Activated CD8-positive, alpha-beta memory T cell treated with anti-CD3 and anti-CD28 coated beads, Interleukin-2, amount 10 ng/mL, durations not matched to agents 7 days and 5 days (primary cell): ENCODE data around the gene PDE6C. TPM values are rescaled to one million over a fixed set of nuclear protein-coding genes. Genes with fewer than 3 reads are reported as not detected.
"Not testable (repeated sequence)": the region's sequence is repeated elsewhere in the genome, so short reads cannot be mapped to it uniquely, and the experiment has no call there.

Source experiments
- ATAC-seq: fragments of 150-1000 bp; cut with Tn5 transposase; one replicate; pipeline ENCODE4 v1.10.0; 2021; ENCODE audit warnings: moderate library complexity
- CTCF ChIA-PET: fragments of 350-600 bp; sonication (Branson Sonifier 250); formaldehyde crosslinking; loops from one replicate; lab custom pipeline; 2021; ENCODE audit warnings: antibody characterized with exemption; lab: Charles Lee
- DNase-seq: peaks from one replicate; pipeline ENCODE4 v3.0.0-alpha.2; 2020
- H3K27ac Mint-ChIP-seq: one replicate; pipeline ENCODE4 v1.8.0; 2021; ENCODE audit warnings: mild to moderate bottlenecking, mixed read lengths
- H3K27me3 Mint-ChIP-seq: one replicate; pipeline ENCODE4 v1.8.0; 2021; ENCODE audit warnings: mixed read lengths
- H3K36me3 Mint-ChIP-seq: one replicate; pipeline ENCODE4 v1.8.0; 2021; ENCODE audit warnings: mild to moderate bottlenecking, mixed read lengths
- H3K4me1 Mint-ChIP-seq: one replicate; pipeline ENCODE4 v1.8.0; 2021; ENCODE audit warnings: mixed read lengths
- H3K4me3 Mint-ChIP-seq: one replicate; pipeline ENCODE4 v1.8.0; 2021; ENCODE audit warnings: mild to moderate bottlenecking, moderate library complexity, mixed read lengths
- H3K9me3 Mint-ChIP-seq: one replicate; pipeline ENCODE4 v1.8.0; 2022; ENCODE audit warnings: low read depth, mixed read lengths
- total RNA-seq, 2 experiments: library from RNA; stranded (reverse); gene quantifications; one replicate each; pipeline ENCODE4 v1.2.3, GENCODE V29; 2021

Gene PDE6C
- total RNA-seq, 2 experiments from 2014 or later = not detected

DNA sequence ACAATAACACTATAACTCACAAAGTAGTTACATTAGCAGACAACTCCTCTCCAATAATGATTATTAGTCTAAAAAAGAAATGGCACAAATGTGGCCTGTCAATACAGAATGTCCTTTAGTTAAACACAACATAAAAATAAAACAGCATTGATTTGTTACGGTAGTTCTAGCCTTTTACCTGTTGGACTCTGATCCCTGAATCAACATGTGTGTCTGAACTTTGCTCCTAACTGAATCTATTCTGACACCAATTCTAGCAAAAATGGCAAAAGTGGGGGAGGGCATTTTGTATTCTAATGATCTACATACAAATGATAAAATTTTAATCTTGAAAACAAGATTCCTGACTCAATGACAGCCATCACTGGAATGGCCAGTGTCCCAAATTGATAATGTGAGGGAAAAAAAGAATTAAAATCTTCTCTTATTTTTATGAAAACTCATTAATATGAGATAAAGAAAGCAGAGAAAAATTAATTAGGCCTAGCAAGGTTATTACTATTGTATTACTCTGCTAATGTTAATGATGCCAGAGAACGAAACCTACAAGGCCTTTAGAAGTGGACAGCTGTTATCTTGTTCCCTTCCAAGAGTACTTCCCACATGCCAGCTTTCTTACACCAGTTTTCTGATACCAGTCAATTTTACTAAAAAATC lies 59.8 kb downstream of the PDE6C start:
- no peak for DNase-seq
- Mint-ChIP-seq H3K27ac (no peak overlapping the region), H3K4me1 (no peaks in the 10 kb centered on the region), H3K27me3 (no peaks in the 10 kb centered on the region), H3K36me3 (peaks cover 15% of the 10 kb centered on the region), H3K4me3 (no peak overlapping the region), H3K9me3 (no peaks in the 10 kb centered on the region)
- ATAC-seq = no peak
- CTCF ChIA-PET = no interaction called here

DNA sequence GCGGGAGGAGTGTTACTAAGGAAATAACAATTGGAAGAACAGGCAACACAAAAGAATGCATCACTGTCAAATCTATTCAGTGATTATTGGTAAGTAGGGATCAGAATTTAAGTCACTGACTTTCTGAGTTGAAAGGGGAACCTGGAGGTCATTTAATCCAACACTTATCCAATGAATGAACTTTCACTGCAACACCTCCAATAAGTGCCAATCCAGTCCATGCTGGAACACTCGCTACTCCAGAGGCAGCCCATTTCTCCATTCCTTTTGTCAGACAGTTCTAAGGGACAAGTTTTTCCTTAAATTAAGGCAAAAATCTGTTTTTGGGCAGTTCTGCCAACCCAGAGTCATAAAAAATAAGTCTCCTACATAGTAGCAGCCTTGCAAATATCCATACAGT lies 60.6 kb downstream of the PDE6C start:
- Mint-ChIP-seq H3K4me3 (no peak overlapping the region), H3K27ac (no peak overlapping the region), H3K27me3 (no peaks in the 10 kb centered on the region), H3K9me3 (no peaks in the 10 kb centered on the region), H3K36me3 (peaks cover 12% of the 10 kb centered on the region), H3K4me1 (no peaks in the 10 kb centered on the region)
- CTCF ChIA-PET = no interaction called here
- DNase-seq (no peak), ATAC-seq (no peak)

DNA sequence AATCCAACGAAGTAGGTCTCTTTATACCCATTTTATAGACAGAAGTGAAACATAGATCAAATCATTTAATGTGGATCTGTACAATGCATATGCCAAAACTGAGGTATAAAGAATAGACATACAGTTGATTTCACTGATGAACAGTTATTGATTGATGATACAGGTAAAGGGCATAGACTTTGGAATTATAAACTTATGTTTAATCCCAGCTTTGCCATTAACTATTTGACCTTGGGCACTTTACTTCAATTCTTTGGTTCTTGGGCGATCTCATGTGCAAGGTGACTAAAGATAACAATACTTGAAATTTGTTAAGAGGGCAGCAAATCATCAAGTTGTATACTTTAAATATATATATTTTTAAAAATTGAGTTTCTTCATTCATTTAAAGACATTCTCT lies 61.5 kb downstream of the PDE6C start:
- ATAC-seq = no peak
- Mint-ChIP-seq H3K4me3 (no peak overlapping the region), H3K9me3 (no peaks in the 10 kb centered on the region), H3K4me1 (no peaks in the 10 kb centered on the region), H3K27ac (no peak overlapping the region), H3K27me3 (no peaks in the 10 kb centered on the region), H3K36me3 (peaks cover 12% of the 10 kb centered on the region)
- CTCF ChIA-PET = no interaction called here
- DNase-seq = no peak

- no peak overlapping the region for H3K27ac Mint-ChIP-seq
- no peaks in the 10 kb centered on the region for H3K4me1 Mint-ChIP-seq
- no peaks in the 10 kb centered on the region for H3K9me3 Mint-ChIP-seq
- H3K4me3 Mint-ChIP-seq = no peak overlapping the region
- no peak for DNase-seq
- H3K27me3 Mint-ChIP-seq = no peaks in the 10 kb centered on the region
- peaks cover 9% of the 10 kb centered on the region for H3K36me3 Mint-ChIP-seq
- no peak for ATAC-seq
- CTCF ChIA-PET = interaction anchor here (0.9 to 1.9 kb wide), 4 partner anchors 24 to 302 kb away, joined by 3 to 6 read pairs (median 4); partner anchors contain the start of gene FRA10AC1
Observed at GRCh38 chr10:93678386-93678785, 66.0 kb downstream of the PDE6C start.

DNA sequence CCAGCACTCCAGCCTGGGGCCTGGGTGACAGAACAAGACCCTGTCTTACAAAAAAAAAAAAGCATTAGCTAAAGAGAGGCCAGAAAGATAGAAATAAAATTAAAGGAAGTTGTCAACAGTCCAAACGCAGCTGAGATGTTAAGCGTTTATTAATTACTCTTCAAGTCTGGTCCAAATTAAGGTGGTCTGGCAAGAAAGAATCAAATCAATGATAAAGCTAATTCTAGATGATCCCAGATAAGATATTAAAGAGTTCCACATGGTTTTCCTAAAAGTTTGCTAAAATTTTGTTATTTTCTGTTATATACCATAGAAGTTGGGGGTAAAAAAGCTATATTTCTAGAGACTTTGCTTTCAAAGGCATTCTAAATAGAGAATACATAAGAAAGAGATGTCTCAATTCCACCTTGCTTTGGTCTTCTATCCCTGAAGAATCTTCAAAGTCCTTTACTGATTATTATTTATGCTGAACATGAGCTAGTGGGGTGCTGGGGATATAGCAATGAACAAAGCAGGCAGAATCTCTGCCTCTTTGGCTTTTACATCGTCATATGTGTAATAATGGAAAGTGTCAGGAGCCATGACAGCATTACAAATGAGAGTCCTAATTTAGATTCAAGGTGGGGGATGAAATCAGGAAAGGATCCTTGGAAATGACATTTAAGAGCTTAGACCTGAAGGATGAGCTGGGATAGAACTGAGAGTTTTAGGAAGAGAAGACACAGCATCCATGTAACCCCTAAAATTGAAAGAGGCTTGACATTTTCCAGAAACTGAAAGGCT lies 66.7 kb downstream of the PDE6C start:
- CTCF ChIA-PET = interaction anchor here (0.9 to 1.9 kb wide), 6 partner anchors 14 to 303 kb away, joined by 3 to 6 read pairs (median 4); partner anchors contain the start of gene FRA10AC1
- ATAC-seq (no peak), DNase-seq (no peak)
- Mint-ChIP-seq H3K27me3 (no peaks in the 10 kb centered on the region), H3K27ac (no peak overlapping the region), H3K36me3 (peaks cover 9% of the 10 kb centered on the region), H3K4me3 (no peak overlapping the region), H3K9me3 (no peaks in the 10 kb centered on the region), H3K4me1 (no peaks in the 10 kb centered on the region)

- ATAC-seq (no peak), DNase-seq (no peak)
- no peaks in the 10 kb centered on the region for H3K27me3 Mint-ChIP-seq
- H3K36me3 Mint-ChIP-seq = peaks cover 4% of the 10 kb centered on the region
- H3K9me3 Mint-ChIP-seq = no peaks in the 10 kb centered on the region
- no peak overlapping the region for H3K4me3 Mint-ChIP-seq
- H3K4me1 Mint-ChIP-seq = no peaks in the 10 kb centered on the region
- CTCF ChIA-PET = interaction anchor here (0.9 to 1.7 kb wide), 5 partner anchors 22 to 304 kb away, joined by 3 to 8 read pairs (median 3); partner anchors contain the start of gene FRA10AC1
- no peak overlapping the region for H3K27ac Mint-ChIP-seq
Observed at GRCh38 chr10:93680412-93681047, 68.2 kb downstream of the PDE6C start.

GRCh38 chr10:93687737-93688136 lies 75.4 kb downstream of the PDE6C start:
- no peaks in the 10 kb centered on the region for H3K27me3 Mint-ChIP-seq
- no peak overlapping the region for H3K4me3 Mint-ChIP-seq
- ATAC-seq = no peak
- H3K27ac Mint-ChIP-seq = no peak overlapping the region
- peaks cover 4% of the 10 kb centered on the region for H3K36me3 Mint-ChIP-seq
- no peak for DNase-seq
- CTCF ChIA-PET = interaction anchor here (1.0 to 2.4 kb wide), 2 partner anchors 15 to 308 kb away, joined by 3 to 7 read pairs; partner anchors contain the start of gene FRA10AC1
- H3K4me1 Mint-ChIP-seq = no peaks in the 10 kb centered on the region
- H3K9me3 Mint-ChIP-seq = no peaks in the 10 kb centered on the region

DNA sequence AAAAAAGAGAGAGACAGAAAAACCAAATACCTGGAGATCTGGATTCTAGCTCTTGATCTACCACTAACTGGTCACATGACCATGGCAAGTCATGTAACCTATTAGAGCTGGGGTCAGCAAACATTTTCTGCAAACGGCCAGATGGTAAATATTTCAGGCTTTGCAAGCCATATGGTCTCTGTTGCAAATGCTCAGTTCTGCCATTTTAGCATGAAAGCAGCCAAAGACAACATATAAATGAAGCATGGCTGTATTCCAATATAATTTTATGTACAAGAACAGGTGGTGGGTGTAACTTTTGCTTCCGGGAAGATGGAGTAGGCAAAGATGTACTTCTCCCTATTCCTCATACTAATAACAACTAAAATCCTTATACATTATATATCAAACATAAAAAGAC lies 83.4 kb downstream of the PDE6C start:
- CTCF ChIA-PET = interaction anchor here (0.6 kb wide), 1 partner anchor 209 kb away, joined by 3 read pairs; no protein-coding TSS in a partner anchor
- peaks cover 27% of the 10 kb centered on the region for H3K36me3 Mint-ChIP-seq
- no peak for ATAC-seq
- H3K27me3 Mint-ChIP-seq = no peaks in the 10 kb centered on the region
- DNase-seq = no peak
- H3K4me3 Mint-ChIP-seq = no peak overlapping the region
- H3K4me1 Mint-ChIP-seq = peaks cover 8% of the 10 kb centered on the region
- no peak overlapping the region for H3K27ac Mint-ChIP-seq
- no peaks in the 10 kb centered on the region for H3K9me3 Mint-ChIP-seq

DNA sequence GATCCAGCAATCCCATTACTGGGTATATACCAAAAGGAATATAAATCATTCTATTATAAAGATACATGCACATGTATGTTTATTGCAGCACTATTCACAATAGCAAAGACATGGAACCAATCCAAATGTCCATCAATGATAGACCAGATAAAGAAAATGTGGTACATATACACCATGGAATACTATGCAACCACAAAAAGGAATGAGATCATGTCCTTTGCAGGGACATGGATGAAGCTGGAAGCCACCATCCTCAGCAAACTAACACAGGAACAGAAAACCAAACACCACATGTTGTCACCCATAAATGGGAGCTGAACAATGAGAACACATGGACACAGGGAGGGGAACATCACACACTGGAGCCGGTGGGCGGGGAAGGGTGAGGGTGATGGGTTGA lies 84.2 kb downstream of the PDE6C start:
- CTCF ChIA-PET = interaction anchor here (1.9 kb wide), 1 partner anchor 214 kb away, joined by 3 read pairs; the partner anchor contains the start of gene MYOF
- not testable (repeated sequence) for H3K4me3 Mint-ChIP-seq, H3K27ac Mint-ChIP-seq, H3K4me1 Mint-ChIP-seq, DNase-seq, ATAC-seq, H3K27me3 Mint-ChIP-seq, H3K9me3 Mint-ChIP-seq
- peaks cover 27% of the 10 kb centered on the region for H3K36me3 Mint-ChIP-seq

DNA sequence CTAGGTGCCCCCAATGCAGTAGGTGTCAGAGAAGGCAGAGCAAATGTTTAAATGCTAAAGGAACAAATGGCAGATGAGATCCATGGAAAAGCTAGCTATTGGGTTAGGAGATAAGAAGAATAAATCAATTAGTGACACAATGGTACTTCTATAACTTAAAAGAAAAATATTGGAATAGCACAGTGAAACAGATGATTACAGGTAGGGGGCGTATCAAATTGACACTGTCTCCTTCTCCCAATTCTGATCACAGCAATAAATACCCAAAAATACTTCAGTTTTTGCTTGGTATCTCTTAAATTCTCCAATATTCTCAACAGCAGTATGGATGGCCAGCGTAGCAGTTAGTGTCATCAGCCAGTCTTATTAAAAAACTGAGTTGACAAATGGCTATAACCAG lies 84.9 kb downstream of the PDE6C start:
- Mint-ChIP-seq H3K27ac (no peak overlapping the region), H3K9me3 (no peaks in the 10 kb centered on the region)
- CTCF ChIA-PET = interaction anchor here (1.9 kb wide), 1 partner anchor 214 kb away, joined by 3 read pairs; the partner anchor contains the start of gene MYOF

DNA sequence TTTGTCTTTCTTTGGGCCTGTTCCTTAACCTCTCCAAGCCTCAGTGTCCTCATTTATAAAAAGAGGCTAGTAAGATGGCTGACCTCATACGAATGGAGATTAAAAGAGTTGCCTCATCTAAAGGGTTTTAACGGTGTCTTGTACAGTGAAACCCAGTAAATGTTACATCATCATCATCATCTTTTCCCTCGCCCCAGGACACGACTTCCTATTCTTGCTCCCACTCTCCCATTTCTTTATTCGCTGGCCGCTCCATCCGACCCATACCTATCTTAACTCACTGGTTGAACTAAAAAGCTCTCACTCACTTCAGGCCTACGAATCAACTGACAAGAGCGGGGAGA lies 89.5 kb downstream of the PDE6C start:
- peaks cover 10% of the 10 kb centered on the region for H3K36me3 Mint-ChIP-seq
- CTCF ChIA-PET = interaction anchor here (0.7 to 1.7 kb wide), 5 partner anchors 12 to 1127 kb away, joined by 3 to 7 read pairs (median 3); no protein-coding TSS in a partner anchor
- ATAC-seq = peak; percentile 9
- no peaks in the 10 kb centered on the region for H3K27me3 Mint-ChIP-seq
- peaks cover 12% of the 10 kb centered on the region for H3K4me1 Mint-ChIP-seq
- no peak overlapping the region for H3K27ac Mint-ChIP-seq
- no peak for DNase-seq
- H3K9me3 Mint-ChIP-seq = no peaks in the 10 kb centered on the region
- no peak overlapping the region for H3K4me3 Mint-ChIP-seq

More for the DNA sequence above, 84.9 kb downstream of the PDE6C start:
- ATAC-seq (no peak), DNase-seq (no peak)
- Mint-ChIP-seq H3K4me3 (no peak overlapping the region), H3K36me3 (peaks cover 27% of the 10 kb centered on the region), H3K27me3 (no peaks in the 10 kb centered on the region), H3K4me1 (peaks cover 8% of the 10 kb centered on the region)

DNA sequence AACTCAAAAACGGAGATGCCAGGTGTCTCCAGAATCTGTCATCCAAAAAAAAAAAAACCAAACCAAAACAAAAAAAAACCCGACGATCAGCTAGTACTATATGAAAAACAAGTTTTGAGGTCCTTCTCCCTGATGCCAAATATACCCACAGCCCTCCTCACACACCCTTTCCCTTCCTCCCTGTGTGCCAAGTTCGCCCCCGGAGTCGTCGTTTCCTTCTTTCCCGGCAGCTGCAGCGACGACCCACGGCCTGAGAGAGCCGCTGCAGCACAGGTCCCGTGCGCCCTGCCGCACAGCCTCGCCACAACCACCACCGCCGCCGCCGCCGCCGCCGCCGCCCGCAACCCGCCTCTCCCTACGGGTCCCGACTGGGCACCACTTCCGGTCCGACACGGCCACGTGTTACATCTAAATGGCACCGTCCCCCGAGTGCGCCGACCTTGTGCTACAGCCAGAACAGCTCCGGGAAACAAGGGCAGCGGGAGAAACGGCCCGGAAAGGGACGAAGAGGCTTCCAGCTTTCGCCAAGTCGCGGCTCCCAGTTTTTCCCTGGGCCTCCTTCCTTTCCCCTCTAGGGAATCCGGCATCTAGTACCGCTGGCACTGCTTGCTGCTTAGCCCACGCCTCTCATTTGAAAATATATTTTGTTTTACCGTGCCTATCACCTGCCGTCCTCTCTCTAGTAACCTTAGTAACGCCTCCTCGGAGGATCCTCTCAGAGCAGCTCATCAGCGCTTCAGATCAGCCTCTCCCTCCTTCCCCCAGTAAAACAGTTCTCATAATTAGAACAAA lies 90.1 kb downstream of the PDE6C start, which contains the start of gene FRA10AC1:
Gene FRA10AC1 (minus strand): TSS at position 383 of the 792 bp plus-strand sequence. CDS start 2,486 bp downstream, outside the sequence.
- DNase-seq = peak; percentile 93
- CTCF ChIA-PET = interaction anchor here (0.7 to 1.7 kb wide), 7 partner anchors 12 to 1127 kb away, joined by 3 to 7 read pairs (median 3); no protein-coding TSS in a partner anchor
- Mint-ChIP-seq H3K9me3 (no peaks in the 10 kb centered on the region), H3K4me3 (no peak within 1 kb of the TSS), H3K27ac (no peak within 1 kb of the TSS), H3K36me3 (peaks cover 6% of the 10 kb centered on the region), H3K4me1 (peaks cover 11% of the 10 kb centered on the region), H3K27me3 (no peaks in the 10 kb centered on the region)
- peak; percentile 88 for ATAC-seq
